Measurements from ENCODE around the gene C2orf92.

GRCh38 chr2:97715951-97716694, 46.6 kb downstream of the C2orf92 start:
- TF ChIP-seq CTCF (IDR thresholded peaks at IDR 0.05), result no peak
- TF ChIP-seq EP300 (IDR thresholded peaks at IDR 0.05), result no peak
- TF ChIP-seq POLR2AphosphoS5 (IDR thresholded peaks at IDR 0.05), result no peak
